Suprapubic skin (tissue), 4 donors: Measurements from ENCODE around the gene MAP2K2.

Experiments used
- CTCF ChIP-seq, 2 donors: fragments of 200-600 bp in 1 of 2; fragments of 450-650 bp in 1 of 2; sonication (generic) in 1 of 2; IDR thresholded peaks; one replicate each; pipeline ENCODE4 v1.5.1; 2016 to 2019; ENCODE audit warnings: antibody characterized with exemption in 2 of 2, mild to moderate bottlenecking in 1 of 2, moderate library complexity in 1 of 2
- EP300 ChIP-seq: sonication (generic); formaldehyde crosslinking; IDR thresholded peaks from one replicate; pipeline ENCODE4 v1.6.1; 2017; ENCODE audit warnings: antibody characterized with exemption
- POLR2A ChIP-seq, 2 donors: fragments of 450-650 bp; IDR thresholded peaks; one replicate each; pipeline ENCODE4 v1.6.1; 2017; ENCODE audit warnings: antibody characterized with exemption in 2 of 2, mild to moderate bottlenecking in 2 of 2, moderate library complexity in 2 of 2
- POLR2AphosphoS5 ChIP-seq, 3 donors: sonication (generic); formaldehyde crosslinking; IDR thresholded peaks; one replicate each; pipeline ENCODE4 v1.6.1; 2017; ENCODE audit warnings: antibody characterized with exemption in 3 of 3

GRCh38 chr19:4094761-4095487, 29.0 kb downstream of the MAP2K2 start:
- no peak for TF ChIP-seq CTCF (IDR thresholded peaks at IDR 0.05)
- no peak for TF ChIP-seq EP300
- no peak for TF ChIP-seq POLR2AphosphoS5 (IDR thresholded peaks at IDR 0.05)
- TF ChIP-seq POLR2A (IDR thresholded peaks at IDR 0.05), result no peak
